GM18861 (cell line): ENCODE results near the gene CYP1A2.
"Not testable (repeated sequence)": the region's sequence is repeated elsewhere in the genome, so short reads cannot be mapped to it uniquely, and the experiment has no call there.

Source experiments
- ATAC-seq: cut with Tn5 transposase; IDR thresholded peaks from one replicate; pipeline ENCODE4 v1.9.1; 2021; ENCODE audit not compliant: unreplicated experiment

Gene CYP1A2

DNA sequence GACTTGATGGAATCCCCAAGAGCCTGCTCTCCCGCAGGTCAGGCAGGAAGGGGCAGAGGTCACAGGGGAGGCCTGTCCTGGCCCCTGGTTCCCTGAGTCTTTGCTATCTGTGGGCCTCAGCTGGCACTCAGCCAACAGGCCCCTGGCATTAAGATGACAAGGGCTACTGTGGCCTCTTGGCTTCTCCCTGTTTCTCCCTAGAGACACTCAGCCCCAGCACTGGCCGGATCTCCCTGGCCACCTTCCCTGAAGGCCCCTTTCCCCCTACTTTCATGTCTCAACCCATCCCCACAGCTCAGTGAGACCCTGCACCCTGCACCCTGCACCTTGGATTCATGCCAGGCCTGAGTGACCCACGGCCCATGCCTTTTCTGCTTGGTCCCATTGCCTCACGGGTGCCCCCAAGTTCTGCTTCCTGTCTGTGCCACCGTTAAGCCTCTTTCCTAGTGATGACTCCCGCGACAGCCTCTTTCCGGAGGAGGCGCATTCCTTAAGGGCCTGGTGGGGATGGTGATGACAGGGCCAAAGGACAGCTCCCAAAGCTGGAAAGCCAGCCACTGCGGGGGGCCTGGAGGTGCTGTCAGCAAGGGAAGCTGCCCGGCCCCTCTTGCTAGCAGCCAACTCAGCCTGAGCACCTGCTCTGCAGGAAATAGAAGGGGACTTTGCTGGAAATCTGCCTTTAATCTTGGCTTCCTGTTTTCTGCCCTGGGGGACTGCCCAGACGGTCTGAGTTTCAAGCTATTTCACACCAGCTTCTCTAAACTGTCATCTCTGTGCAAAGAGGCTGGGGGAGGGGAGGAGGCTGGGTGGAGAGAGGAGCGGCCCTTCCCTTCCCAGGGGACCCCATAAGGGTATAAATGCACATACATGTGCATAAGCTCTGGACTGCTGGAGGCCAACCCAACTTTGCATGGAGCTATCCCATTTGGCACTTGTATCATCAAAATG, 28.4 kb downstream of the CYP1A2 start:
- peak; percentile 34 for ATAC-seq

DNA sequence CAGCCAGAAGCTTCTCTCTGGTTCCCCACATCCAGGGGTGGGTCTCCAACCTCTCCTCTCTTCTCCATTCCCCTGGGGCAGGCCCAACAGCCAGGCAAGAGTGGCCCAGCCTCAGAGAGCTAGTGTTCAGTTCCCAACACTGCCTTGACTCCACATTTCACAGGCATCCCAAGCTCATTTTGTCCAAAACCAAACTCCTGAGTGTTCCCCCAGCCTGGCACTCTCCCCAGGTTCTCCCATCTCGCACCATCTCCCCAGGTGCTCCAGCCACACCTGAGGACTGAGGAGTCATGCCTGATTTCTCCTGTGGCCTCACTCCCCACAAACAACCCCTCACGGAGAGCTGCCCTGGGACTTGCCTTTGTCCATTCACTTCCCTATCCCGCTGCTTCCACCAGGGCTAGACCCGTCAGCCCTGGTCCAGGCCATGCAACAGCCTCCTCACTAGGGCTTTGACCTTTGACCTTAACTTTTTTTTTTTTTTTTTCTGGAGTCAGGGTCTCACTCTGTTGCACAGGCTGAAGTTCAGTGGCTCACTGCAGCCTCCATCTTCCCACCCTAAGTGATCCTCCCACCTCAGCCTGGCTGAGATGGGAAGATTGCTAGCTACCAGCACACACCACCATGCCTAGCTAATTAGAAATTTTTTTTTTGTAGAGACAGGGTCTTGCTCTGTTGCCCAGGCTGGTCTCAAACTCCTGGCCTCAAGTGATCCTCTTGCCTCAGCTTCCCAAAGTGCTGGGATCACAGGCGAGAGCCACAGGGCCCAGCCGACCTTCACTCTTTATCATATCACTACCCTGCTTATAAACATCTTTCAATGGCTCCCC, 29.3 kb downstream of the CYP1A2 start:
- ATAC-seq, result peak; percentile 0

DNA sequence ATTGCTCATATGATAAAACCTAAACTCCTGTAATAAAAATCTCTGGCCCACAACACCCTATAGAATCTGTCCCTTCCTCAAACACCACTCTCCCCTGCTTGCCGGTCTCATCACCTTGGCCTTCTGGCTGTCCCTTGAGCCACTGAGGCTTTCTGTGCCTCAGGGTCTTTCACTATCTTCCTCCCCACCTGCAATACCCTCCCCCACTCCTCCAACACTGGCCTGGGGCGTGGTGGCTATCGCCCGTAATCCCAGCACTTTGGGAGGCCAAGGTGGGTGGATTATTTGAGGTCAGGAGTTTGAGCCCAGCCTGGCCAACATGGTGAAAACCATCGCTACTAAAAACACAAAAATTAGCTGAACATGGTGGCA, 29.9 kb downstream of the CYP1A2 start:
- ATAC-seq, result no peak

DNA sequence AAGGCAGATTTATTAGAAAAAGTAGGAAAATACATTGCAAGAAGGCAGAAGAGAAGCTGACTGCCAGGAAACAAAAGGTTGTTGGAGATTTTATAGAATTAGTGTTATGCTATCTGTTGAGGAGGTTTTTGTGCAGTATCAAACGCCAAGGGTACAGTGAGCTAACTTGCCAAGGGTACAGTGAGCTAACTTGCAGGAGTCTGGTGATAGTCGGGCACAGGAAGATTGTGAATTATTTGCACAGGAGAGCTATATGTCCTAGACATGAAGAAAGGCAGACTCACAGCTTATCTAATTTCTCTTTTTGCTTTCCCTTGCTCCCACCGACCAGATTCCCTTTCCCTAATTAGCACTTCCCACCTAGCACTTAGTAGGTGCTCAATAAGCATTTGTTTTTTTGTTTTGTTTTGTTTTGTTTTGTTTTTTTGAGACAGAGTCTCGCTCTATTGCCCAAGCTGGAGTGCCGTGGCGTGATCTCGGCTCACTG, 30.6 kb downstream of the CYP1A2 start:
- ATAC-seq, result no peak

DNA sequence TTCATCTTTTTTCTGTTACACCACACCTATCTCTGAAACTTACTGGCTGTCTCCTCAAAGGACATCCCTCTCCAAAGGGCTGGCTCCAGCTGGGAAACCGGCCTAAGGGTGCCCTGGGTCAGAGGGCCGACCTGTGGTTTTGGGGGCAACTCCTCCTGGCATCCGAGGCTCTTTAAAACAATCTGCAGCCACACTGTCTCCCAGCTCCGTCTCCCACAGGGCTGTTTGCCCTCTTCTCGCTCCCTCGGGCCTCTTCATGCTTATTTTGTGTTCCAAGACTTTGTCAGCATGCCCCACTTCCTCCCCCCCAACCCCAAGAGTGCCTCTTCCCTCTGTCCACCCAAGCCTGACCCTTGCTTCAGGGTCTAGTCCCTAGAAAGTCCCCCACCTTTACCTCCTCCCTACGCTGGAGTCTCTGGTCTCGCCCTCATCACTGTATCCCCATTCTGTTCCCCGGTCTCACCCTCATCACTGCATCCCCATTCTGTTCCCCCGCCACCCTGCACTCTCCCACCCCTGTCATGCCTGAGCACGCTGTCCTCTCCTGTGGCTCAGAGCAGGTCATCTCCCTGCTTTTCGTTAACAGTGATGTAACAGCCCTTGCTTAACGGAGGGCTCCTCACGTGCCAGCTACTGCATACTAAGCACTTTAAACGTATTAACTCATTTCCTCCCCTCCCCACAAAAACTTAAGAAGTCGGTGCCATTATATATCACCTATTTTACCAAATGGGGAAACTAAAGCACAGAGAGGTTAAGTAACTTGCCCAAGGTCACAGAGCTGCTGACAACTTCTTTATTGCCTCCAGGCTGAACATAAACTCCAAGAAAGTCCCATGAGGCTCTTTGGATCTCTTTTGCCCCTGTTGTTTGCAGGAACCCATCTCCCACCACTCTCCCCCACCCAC, 32.1 kb downstream of the CYP1A2 start:
- ATAC-seq, result no peak

DNA sequence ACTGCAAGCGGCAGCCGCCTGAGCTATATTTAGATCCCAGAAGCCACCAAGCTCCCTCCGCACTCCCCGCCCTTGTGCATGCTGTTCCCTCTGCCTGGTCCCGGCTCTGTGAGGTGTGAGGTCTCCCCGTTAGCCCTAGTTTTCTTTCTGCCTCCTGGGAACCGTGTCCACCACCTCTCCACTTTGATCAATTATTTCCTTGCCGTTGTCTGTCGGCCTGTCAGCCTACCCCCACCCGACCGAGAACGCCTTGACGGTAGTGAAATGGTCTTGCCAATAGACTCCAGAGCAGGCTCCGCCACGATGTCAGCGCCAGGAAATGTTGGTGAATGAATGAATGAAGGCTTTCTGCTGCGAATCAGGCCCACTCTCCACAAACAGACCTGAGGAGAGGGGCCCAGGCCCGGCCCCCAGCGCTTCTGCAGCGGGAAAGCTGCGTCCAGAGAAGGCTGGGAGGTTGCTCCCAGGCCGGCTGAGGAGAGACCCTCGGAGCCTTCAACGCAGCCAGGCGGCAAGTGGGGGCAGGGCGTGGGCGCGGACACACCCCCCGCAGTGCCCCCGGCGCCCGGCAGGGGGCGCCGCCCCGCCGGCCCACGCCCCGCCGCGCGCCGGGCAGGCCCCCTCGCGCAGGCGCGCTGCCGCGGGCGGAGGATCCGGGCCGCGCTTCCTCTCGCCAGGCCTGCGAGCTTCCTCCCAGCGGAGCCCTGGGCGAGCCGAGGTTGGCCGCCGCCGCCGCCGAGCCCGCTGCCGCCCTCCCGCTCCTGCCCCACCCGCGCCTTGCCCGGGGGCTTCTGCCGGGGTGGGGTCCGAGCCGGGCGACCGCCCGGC, 33.0 kb downstream of the CYP1A2 start, which contains the start of gene CSK:
CSK (plus strand) TSS at position 650 of the 828 bp plus-strand sequence. CDS start 16,218 bp downstream, outside the sequence.
- ATAC-seq, result no peak

DNA sequence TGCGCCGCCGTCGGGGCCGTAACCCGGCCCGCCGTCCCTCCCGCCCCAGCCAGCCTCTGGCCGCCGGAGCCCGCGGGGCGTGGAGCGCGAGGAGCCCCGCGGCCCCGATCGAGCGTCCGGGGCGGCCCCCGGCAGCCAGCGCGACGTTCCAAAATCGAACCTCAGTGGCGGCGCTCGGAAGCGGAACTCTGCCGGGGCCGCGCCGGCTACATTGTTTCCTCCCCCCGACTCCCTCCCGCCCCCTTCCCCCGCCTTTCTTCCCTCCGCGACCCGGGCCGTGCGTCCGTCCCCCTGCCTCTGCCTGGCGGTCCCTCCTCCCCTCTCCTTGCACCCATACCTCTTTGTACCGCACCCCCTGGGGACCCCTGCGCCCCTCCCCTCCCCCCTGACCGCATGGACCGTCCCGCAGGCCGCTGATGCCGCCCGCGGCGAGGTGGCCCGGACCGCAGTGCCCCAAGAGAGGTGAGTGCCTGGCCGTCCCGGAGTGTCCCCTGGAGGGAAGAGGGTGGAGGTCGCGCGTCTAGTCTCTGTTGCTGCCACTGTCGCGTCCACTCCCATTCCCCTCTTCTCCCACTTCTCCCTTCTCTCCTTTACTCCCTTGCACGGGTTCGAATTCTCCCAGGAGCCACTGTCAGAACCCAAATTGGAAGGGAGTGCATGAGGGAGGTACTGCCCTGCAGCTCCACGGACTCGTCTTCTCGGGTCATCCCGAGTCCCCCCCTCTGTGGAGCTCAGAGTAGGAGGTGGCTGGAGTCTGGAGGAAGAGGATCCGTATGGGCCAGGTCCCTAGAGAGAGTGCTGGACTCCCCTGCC, 33.8 kb downstream of the CYP1A2 start:
- no peak for ATAC-seq

DNA sequence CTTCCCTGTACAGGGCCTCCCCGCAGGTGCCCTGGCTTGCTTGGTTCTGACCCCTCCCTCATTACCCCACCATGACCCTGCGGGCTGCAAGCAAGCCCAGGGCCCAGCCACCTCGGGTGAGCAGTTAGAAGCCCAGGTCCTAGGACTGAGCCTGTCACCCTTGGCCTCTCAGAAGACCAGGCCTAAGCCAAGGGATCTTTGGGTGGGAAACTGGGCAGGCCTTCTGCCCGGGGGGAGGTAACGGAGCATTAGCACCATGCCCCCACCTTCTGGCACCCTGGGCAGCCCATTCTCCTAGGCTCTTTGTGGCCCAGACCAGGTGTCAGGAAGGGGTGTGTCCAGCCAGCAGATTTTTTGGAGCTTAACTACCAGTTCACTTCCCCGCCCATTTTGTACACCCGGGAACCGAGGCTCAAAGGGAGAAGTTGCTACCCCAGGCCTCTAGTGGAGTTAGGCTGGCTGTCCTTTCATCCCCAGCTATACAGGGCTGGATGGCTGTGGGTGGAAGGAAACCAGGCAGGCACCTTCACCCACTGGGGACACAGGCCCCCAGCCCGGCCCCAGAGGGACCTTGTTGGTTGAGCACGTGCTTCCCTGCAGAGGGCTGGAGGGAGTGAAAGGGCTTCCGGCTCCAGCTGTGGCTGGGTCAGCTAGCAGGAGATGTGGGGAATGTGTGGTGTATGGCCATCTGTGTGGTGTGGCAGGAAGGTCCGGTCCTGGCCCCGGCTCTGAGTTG, 34.6 kb downstream of the CYP1A2 start:
- ATAC-seq, result no peak

DNA sequence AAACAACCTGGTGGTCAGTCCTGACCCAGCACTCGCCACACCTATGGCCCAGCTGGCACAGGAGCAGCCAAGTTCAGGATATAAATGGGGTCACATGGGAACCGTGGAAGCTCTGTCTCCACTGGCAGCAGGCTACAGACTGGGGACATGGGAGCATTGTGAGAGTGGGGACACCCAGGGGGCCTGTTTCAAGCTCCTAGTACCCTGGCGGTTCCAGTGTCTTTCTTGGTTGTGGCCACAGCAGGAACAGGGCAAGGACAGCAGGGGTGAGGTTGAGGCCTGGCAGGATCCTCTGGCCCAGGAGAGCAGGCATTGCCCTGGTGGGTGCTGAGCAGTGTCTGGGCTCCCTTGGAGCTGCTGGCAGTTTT, 35.1 kb downstream of the CYP1A2 start:
- ATAC-seq, result no peak

DNA sequence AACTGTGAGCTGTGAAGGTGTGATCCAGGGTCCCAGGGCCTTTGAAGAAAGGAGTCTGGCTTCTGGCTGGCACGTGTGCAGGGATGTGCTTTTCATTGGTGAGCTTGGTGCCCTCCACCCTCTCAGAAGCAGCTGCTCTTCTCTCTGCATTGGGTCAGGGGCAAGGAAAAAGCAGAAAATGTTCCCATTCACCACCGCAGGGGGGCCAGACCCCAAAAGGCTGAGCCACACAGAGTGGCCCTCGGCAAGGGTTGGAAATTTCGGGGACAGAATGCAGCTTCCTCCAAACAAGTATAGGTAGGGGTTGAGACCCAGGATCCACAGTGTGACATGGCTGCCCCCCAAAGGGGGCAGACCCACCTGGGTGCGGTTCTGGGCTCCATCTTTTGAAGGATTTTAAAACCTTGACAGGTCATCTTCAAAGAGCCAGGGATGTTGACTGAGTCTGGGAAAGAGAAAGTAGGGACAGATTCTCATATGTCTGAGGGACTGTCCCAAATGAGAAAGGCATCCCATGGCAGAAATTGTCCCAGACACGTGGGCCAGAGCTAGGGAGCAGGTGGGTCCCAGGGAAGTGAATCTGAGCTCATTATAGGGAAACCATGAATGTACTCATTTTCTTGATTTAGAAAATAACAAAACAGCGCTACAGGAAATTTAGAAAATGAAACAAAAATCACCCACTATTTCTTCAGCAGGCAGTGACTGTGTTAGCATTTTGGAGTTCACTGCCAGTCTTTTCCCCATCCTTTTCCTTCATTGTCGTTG, 36.0 kb downstream of the CYP1A2 start:
- no peak for ATAC-seq

DNA sequence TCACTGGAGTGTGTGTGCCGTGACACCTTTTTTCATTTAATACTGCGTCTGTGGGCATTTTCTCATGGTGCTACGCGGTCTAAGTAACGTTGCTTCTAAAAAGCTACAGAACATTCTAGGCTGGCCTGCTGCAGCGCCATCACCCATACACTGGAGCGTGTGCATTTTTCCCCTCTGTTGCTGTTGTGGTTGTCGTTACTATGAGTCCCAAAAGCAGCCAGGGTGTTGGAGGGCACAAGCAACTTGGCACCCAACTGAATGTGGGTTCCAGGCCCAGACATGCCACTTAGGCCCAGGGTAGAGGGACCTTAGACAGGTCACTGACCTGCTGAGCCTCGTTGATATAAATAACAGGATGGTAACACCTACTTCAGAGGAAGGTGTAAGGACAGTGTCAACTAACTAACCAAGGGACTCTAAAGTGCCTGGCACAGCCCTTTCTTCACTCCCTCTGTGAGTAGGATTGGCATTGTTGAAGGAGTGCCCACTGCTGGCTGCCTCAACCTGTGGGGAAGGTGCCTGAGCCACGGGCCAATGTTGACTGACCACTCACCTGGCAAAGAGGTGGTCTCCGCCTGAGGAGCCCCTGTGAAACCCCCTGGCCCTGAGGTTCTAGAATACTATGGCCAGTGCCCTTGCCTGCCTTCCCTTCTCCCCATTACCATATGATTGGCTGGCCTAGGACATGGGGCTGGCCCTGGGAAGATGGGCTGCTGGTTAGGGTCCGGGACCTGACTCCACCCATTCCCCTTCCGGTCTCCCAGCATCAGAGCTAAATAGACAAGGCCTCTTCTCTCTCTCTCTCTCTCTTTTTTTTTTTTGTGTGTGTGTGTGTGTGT, 36.8 kb downstream of the CYP1A2 start:
- ATAC-seq, result no peak

DNA sequence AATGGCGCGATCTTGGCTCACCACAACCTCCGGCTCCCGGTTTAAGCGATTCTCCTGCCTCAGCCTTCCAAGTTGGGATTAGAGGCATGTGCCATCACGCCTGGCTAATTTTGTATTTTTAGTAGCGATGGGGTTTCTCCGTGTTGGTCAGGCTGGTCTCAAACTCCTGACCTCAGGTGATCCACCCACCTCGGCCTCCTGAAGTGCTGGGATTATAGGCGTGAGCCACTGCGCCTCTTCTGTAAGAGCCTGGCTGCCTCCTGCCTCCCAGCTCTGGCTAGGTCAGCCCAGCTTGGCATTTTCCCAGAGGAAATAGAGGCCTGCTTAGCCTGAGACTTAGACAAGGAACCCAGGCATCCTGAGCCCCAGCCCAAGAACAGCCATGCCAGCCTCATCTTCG, 37.4 kb downstream of the CYP1A2 start:
- ATAC-seq, result not testable (repeated sequence)

DNA sequence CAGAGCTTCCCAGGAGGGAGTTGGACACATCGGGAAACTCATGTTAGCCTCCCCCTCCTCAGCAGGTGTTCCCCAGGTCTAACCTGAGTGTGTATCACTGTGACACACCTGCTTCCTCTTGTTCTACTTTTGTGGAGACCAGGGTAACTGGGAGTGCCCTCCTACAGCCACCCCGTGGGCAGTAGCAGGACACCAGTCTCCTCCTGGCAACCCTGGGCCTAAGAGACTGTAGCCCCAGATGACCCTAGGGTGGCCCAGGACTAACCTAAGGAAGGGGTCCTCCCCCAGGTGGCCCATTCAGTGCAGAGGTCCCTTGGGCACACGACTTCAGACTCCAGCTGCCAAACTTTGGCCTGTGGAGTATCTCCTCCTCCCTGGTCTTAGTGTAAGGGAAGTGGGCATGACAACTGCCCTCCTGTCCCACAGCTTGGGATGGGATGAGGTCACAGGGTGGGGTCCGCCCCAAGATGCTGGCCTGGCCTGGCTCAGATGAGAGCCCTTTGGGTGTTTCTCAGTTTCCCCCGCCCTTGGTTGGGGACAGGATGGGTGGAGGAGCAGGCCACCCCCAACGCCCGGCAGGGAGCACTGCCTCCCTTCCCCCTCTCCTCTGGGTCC, 38.0 kb downstream of the CYP1A2 start:
- no peak for ATAC-seq

DNA sequence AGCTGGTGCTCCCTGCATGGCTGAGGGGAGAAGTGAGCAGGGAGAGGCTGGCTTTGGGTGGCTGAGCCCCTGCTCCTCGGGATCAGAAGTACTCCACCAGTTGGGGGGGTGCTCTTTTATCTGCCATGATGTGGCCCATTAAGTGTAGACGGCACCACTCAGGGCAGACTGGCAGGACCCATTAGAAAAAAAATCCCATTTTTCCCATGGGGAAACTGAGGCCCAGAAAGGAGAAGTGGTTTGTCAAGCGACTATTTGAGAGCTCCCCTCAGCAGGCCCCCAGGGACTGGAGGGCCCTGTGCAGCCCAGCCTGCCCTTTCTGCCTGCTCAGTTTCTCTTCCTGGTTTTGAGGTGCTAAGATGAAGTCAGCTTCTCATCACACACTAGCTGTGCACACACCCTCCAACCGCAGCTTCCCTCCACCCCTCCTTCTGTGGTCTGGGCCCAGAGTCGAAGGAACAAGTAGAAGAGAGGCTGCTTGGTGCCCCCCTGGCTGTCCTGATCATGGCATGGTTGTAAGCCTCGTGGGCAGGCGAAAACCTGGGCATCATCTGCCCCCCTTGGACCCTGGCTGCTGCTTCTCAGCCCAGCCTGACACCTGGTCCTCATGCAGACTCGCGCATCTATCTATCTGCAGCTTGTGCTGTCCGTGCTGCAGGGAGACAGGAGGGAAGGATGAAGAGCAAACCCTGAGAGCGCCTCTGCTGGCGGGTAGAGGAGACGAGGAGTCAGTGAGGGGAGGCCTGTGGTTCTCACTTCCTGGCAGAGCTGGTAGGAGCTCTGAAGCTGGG, 38.8 kb downstream of the CYP1A2 start:
- peak; percentile 29 for ATAC-seq

DNA sequence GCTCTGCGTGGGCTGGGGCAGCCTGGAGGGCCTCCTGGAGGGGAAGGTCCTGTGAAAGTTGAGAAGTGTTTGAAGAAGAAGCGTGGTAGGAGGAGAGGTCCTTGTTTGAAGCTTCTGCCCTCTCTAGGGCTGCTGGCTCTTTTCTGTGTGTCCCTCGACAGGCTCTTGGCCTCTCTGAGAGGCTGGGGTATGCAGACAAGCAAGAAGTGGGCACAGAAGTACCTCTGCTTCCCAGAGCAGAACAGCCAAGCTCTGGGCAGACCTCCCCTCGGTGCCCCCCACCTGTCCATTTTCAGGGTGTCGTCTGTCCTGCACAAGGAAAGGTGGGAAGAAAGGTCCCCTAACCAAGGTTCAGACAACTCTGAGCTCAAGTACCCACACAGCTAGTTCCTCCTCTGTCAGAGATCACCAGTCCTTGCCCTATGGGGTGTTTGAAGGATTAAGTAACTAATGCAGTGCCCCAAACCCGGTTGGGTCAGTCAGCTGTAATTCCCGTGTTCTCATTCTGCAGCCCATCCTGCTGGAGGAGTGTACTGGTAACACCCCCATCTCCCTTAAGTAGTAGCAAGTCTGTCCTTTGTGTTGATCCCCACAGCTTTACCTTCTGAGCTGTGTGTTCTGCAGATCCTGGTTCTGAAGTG, 39.5 kb downstream of the CYP1A2 start:
- ATAC-seq, result no peak
